Measurements from ENCODE around the gene AMER2.

The AMER2 gene

DNA sequence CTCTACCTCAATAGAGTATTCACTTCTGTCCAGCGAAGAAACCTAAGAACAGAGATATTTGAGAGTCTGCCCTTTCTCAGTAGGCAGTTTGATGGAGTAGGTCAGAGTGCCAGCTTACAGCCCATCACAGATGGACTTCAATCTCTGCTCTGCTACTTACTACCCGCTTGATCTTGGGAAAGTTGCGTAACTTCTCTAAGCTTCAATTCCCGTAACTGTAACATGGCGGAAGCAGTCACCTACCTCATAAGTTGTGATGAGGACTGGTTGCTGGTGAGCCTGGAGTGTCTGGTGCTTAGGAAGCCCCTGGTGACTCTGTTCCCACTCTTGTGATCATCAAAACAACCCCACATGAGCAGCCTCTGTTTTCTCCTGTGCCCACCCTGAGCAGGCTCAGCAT, 31.0 kb downstream of the AMER2 start:
- Histone ChIP-seq H3K4me3 (ENCODE audit: insufficient read length, low read depth) (no peak overlapping the region), H3K27me3 (ENCODE audit: insufficient read depth, insufficient read length) (no peaks in the 10 kb centered on the region)

DNA sequence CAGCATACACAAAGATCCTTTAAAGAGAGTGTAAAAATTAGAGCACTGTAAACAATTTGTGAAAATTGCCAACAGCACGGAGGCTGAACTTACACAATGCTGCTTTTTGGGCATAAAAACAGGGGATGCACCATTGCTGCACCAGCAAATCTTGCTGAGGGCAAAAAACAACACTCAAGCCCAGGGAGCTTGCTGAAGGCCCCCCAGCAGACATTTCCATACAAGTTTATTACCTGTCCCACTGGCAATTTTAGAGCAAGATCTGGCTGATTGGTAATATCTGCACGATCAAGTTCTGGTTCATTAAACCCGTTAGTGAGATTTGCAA, 34.3 kb downstream of the AMER2 start:
- no peaks in the 10 kb centered on the region for H3K4me1 ChIP-seq (ENCODE audit: insufficient read depth, insufficient read length)
- no peak for DNase-seq (ENCODE audit: low read depth, low spot score)
- H3K9me3 ChIP-seq (ENCODE audit: insufficient read depth, low read length) = peaks cover 8% of the 10 kb centered on the region; the same call in 1 of the 2 replicates
- H3K36me3 ChIP-seq (ENCODE audit: insufficient read depth, insufficient read length, low read length) = no peaks in the 10 kb centered on the region
- H3K27me3 ChIP-seq (ENCODE audit: insufficient read depth, insufficient read length) = peaks cover under 1% of the 10 kb centered on the region
- TF ChIP-seq SUZ12 (IDR thresholded peaks at IDR 0.05; ENCODE audit: extremely low read depth, insufficient read depth, insufficient read length) (no peak), ZNF274 (IDR thresholded peaks at IDR 0.05; ENCODE audit: low read depth, low read length) (no peak), YY1 (IDR thresholded peaks at IDR 0.05; ENCODE audit: insufficient read depth, insufficient read length) (no peak)
- H3K9ac ChIP-seq (ENCODE audit: insufficient read length, low read depth) = no peak overlapping the region
- no peak overlapping the region for H3K4me3 ChIP-seq (ENCODE audit: insufficient read length, low read depth)

More for the DNA sequence above, 31.0 kb downstream of the AMER2 start:
- no peaks in the 10 kb centered on the region for H3K4me1 ChIP-seq (ENCODE audit: insufficient read depth, insufficient read length)
- no peak for DNase-seq (ENCODE audit: low read depth, low spot score)
- no peak overlapping the region for H3K9ac ChIP-seq (ENCODE audit: insufficient read length, low read depth)
- H3K36me3 ChIP-seq (ENCODE audit: insufficient read depth, insufficient read length, low read length) = no peaks in the 10 kb centered on the region
- TF ChIP-seq YY1 (IDR thresholded peaks at IDR 0.05; ENCODE audit: insufficient read depth, insufficient read length) = no peak
- no peak for TF ChIP-seq ZNF274 (IDR thresholded peaks at IDR 0.05; ENCODE audit: low read depth, low read length)
- no peak for TF ChIP-seq SUZ12 (IDR thresholded peaks at IDR 0.05; ENCODE audit: extremely low read depth, insufficient read depth, insufficient read length)
- H3K9me3 ChIP-seq (ENCODE audit: insufficient read depth, low read length) = no peaks in the 10 kb centered on the region; the same call in 1 of the 2 replicates

DNA sequence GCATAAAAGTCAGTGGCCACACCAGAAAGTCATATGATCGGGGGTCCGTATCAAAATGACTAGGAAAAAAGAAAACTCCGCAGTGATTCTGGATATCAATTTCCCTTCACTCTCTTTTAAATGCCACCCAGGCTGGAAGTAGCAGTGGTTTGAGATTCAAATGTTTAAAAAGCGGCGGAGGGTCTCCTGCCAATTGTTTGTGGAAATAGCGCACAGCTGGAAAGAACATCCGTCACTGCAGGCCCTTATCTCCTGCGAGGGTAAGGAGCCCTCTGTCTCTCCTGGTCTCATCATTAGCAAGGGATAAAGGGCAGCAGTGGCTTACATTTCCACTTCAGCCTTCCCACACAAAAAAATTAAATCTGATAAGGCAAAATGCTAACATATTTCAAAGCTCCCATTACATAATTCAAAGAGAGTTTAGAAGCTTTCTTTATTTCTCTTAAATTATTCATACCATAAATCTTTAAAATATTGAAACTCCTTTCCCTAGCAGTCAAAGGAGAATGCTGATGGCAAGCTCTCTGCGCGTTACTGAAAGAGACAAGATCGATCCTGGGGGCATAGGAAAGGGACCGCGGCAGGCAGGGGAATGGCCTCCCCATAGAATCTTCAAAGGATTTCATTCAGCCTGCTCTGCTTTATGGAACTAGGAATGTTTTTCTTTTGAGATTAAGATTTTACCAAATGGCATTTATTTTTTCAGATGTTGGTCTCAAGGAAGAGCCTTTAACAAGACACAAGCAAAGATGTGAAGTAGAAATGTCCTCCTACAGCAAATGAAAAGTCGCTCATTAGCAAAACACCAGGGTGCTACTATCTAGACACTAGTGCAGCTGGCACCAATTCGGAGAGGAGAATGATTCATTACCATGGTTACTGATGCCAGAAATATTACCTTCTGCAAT, 35.0 kb downstream of the AMER2 start:
- Histone ChIP-seq H3K9me3 (ENCODE audit: insufficient read depth, low read length) (peaks cover 8% of the 10 kb centered on the region; the same call in 1 of the 2 replicates), H3K36me3 (ENCODE audit: insufficient read depth, insufficient read length, low read length) (no peaks in the 10 kb centered on the region), H3K4me3 (ENCODE audit: insufficient read length, low read depth) (no peak overlapping the region), H3K4me1 (ENCODE audit: insufficient read depth, insufficient read length) (no peaks in the 10 kb centered on the region), H3K27me3 (ENCODE audit: insufficient read depth, insufficient read length) (peaks cover 2% of the 10 kb centered on the region), H3K9ac (ENCODE audit: insufficient read length, low read depth) (no peak overlapping the region)
- TF ChIP-seq ZNF274 (IDR thresholded peaks at IDR 0.05; ENCODE audit: low read depth, low read length) (no peak), SUZ12 (IDR thresholded peaks at IDR 0.05; ENCODE audit: extremely low read depth, insufficient read depth, insufficient read length) (no peak), YY1 (IDR thresholded peaks at IDR 0.05; ENCODE audit: insufficient read depth, insufficient read length) (no peak)
- no peak for DNase-seq (ENCODE audit: low read depth, low spot score)

DNA sequence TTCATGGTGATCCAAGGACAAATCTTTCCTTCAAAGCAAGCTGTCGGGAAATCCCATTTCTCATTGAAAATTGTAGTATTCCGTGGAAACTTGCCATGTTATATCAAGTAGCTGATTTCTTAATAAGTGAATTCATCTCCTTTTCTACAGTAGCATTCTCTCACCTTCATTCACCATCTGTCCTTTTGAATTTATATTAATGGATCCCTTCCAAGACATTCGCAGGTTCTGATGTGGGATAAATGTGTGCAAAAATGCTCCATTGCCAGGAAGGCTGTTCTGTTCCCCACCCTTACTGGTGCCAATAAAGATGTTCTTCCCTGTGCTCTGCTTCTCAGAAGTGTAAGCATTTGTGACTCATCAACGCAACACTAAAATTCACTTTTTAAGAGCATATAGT, 36.2 kb downstream of the AMER2 start:
- H3K4me1 ChIP-seq (ENCODE audit: insufficient read depth, insufficient read length) = peaks cover 4% of the 10 kb centered on the region
- TF ChIP-seq ZNF274 (IDR thresholded peaks at IDR 0.05; ENCODE audit: low read depth, low read length) (no peak), YY1 (IDR thresholded peaks at IDR 0.05; ENCODE audit: insufficient read depth, insufficient read length) (no peak), SUZ12 (IDR thresholded peaks at IDR 0.05; ENCODE audit: extremely low read depth, insufficient read depth, insufficient read length) (no peak)
- H3K9me3 ChIP-seq (ENCODE audit: insufficient read depth, low read length) = peaks cover 8% of the 10 kb centered on the region; the same call in 1 of the 2 replicates
- H3K27me3 ChIP-seq (ENCODE audit: insufficient read depth, insufficient read length) = peaks cover 2% of the 10 kb centered on the region
- H3K36me3 ChIP-seq (ENCODE audit: insufficient read depth, insufficient read length, low read length) = no peaks in the 10 kb centered on the region
- no peak overlapping the region for H3K9ac ChIP-seq (ENCODE audit: insufficient read length, low read depth)
- H3K4me3 ChIP-seq (ENCODE audit: insufficient read length, low read depth) = no peak overlapping the region
- no peak for DNase-seq (ENCODE audit: low read depth, low spot score)

DNA sequence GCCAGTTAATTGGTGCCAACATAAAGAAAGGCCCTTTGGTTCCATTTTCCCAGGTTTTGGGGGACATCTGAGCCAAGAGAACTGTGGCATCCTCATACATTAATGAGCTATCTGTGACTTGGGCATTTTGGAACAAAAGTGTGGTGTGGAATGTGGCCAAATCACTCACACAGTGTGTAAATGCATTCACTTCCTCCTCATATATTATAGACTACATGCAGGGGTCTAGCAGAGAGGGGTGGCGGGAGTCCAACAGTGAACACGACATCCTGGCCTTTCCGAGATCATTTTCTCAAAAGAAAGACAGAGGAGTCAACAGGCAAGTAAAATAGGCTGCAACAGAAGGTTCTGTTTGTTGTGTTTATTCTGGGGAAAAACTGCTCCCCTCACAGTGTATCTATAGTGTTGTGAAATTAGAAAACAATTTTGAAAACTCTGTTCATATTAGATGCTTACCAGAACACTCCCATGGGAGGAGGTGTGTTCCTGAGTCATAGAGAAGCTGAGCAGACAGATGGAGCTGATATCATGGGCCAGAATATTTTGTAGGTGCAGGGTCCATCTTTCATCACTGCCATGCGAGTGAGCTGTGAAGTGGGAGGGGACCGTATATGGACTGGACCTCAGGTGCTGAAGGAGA, 39.2 kb downstream of the AMER2 start:
- no peak for DNase-seq (ENCODE audit: low read depth, low spot score)
- H3K36me3 ChIP-seq (ENCODE audit: insufficient read depth, insufficient read length, low read length) = no peaks in the 10 kb centered on the region
- peaks cover 4% of the 10 kb centered on the region for H3K4me1 ChIP-seq (ENCODE audit: insufficient read depth, insufficient read length)
- H3K27me3 ChIP-seq (ENCODE audit: insufficient read depth, insufficient read length) = peaks cover 2% of the 10 kb centered on the region
- no peak overlapping the region for H3K9ac ChIP-seq (ENCODE audit: insufficient read length, low read depth)
- no peak for TF ChIP-seq ZNF274 (IDR thresholded peaks at IDR 0.05; ENCODE audit: low read depth, low read length)
- TF ChIP-seq YY1 (IDR thresholded peaks at IDR 0.05; ENCODE audit: insufficient read depth, insufficient read length) = no peak
- no peak for TF ChIP-seq SUZ12 (IDR thresholded peaks at IDR 0.05; ENCODE audit: extremely low read depth, insufficient read depth, insufficient read length)
- peaks cover 8% of the 10 kb centered on the region; the same call in 1 of the 2 replicates for H3K9me3 ChIP-seq (ENCODE audit: insufficient read depth, low read length)
- H3K4me3 ChIP-seq (ENCODE audit: insufficient read length, low read depth) = no peak overlapping the region

DNA sequence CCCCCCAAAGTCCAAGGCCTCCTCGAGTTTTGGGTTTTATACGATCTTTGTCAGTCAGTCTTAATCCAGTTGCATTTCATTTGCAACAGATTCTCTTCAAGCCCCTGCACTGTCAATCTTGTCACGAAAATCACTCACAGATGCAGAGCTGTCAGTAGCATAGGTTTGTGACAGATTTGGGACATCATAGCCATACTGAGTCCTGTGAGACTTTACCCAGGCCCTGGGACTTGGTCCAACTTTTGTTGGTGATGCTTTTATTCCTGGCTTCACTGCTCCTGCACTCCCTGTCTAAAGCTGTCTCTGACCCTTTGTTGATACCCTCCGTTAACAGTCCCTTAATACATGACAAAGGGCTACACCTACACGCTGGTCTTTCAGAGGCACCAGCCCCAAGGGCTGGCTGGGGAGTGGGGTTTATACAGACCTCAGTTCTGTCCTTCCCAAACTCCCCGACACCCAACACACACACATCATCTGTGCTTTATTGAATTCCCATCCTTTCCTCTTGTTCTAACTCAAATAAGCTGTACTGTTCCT, 40.1 kb downstream of the AMER2 start:
- H3K4me3 ChIP-seq (ENCODE audit: insufficient read length, low read depth) = no peak overlapping the region
- no peak for DNase-seq (ENCODE audit: low read depth, low spot score)
- H3K36me3 ChIP-seq (ENCODE audit: insufficient read depth, insufficient read length, low read length) = no peaks in the 10 kb centered on the region
- H3K4me1 ChIP-seq (ENCODE audit: insufficient read depth, insufficient read length) = peaks cover 4% of the 10 kb centered on the region
- no peak overlapping the region for H3K9ac ChIP-seq (ENCODE audit: insufficient read length, low read depth)
- TF ChIP-seq SUZ12 (IDR thresholded peaks at IDR 0.05; ENCODE audit: extremely low read depth, insufficient read depth, insufficient read length) (no peak), ZNF274 (IDR thresholded peaks at IDR 0.05; ENCODE audit: low read depth, low read length) (no peak), YY1 (IDR thresholded peaks at IDR 0.05; ENCODE audit: insufficient read depth, insufficient read length) (no peak)
- H3K27me3 ChIP-seq (ENCODE audit: insufficient read depth, insufficient read length) = peaks cover 2% of the 10 kb centered on the region
- H3K9me3 ChIP-seq (ENCODE audit: insufficient read depth, low read length) = peaks cover 8% of the 10 kb centered on the region; the same call in 1 of the 2 replicates

DNA sequence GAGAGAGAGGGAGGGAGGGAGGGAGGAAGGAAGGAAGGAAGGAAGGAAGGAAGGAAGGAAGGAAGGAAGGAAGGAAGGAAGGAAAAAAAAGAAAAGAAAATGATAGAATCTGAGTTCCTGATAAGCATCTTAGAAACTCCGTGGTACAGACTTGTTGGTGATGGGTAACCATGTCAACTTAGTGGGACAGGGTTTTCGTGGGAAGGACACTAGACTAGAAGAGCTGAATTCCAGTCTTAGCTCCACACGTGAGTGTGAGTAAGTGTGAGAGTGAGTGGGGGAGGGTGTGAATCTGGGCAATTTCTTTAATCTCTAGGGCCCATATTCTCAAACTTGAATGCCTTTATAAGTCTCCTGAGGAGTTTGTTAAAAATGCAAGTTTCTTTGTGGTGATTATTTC, 41.1 kb downstream of the AMER2 start:
- H3K9me3 ChIP-seq (ENCODE audit: insufficient read depth, low read length) = peaks cover 8% of the 10 kb centered on the region; the same call in 1 of the 2 replicates
- H3K4me3 ChIP-seq (ENCODE audit: insufficient read length, low read depth) = no peak overlapping the region
- no peak for TF ChIP-seq YY1 (IDR thresholded peaks at IDR 0.05; ENCODE audit: insufficient read depth, insufficient read length)

More for the DNA sequence above, 41.1 kb downstream of the AMER2 start:
- peaks cover 2% of the 10 kb centered on the region for H3K27me3 ChIP-seq (ENCODE audit: insufficient read depth, insufficient read length)
- peaks cover 4% of the 10 kb centered on the region for H3K4me1 ChIP-seq (ENCODE audit: insufficient read depth, insufficient read length)
- H3K36me3 ChIP-seq (ENCODE audit: insufficient read depth, insufficient read length, low read length) = no peaks in the 10 kb centered on the region
- DNase-seq (ENCODE audit: low read depth, low spot score) = no peak
- no peak overlapping the region for H3K9ac ChIP-seq (ENCODE audit: insufficient read length, low read depth)
